CD4-positive, alpha-beta T cell treated with Interleukin-12 subunit alpha and Interleukin-12 subunit beta, for 1 hour (primary cell): ENCODE results near the gene DISC1.
"Not testable (repeated sequence)": the region's sequence is repeated elsewhere in the genome, so short reads cannot be mapped to it uniquely, and the experiment has no call there.

ENCODE experiments used
- DNase-seq: peaks from one replicate; pipeline ENCODE4 v3.0.0-alpha.2; 2020

Gene DISC1

DNA sequence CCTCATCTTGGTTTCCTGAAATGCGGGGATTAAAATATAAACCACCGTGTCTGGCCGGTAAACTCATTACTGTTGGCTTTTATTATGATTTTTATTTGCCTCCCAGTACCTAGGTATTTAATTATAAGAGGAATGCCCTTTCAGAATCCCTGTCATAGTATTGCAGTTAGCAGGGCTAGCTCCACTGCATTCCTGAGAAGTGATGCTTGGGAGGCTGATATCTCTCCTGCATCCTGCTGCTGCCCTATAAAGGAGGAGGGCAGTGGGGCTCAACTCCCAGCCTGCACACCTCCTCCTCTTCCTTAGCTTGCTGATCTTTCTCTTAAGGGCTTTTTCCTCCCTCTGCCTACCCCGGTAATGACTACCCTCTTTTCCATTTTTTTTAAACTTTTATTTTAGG, 19.9 kb upstream of the DISC1 start:
- DNase-seq: no peak

DNA sequence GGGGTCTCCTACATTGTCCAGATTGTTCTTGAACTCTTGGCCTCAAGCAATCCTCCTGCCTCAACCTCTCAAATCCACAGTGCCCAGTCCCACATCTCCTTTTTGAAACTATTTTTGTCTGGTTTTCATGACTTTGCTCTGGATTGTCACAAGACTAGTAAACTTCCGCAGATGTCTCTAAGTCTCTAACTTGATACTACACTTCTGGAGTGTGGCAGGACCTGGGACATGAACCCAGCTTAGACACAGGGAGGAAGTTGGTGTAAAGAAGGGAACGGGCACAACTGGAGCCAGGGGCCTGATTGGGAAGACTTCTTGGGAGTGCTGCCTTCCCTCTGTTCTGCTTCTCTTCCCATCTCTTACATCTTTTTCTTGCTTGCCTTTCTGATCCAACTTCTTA, 16.2 kb upstream of the DISC1 start:
- DNase-seq: no peak

DNA sequence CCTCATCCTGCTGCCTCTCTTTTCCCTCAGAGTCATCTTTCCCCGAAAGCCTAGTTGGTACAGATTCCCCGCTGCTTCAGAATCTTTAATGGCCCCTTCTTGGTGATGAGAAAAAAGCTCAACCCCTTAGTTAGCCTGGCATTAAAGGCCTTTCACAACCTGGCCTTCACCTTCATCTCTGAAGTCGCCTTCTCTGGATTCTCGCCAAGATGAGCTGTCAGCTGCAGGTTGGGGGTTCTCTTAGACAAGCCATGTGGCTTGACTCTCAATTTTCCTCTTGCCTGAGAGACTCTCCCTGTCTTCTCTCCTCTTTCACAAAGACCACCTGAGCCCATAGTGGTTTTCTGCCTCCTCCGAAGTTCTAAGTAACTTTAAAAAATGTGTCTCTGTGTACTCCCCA, 15.5 kb upstream of the DISC1 start:
- no peak for DNase-seq

DNA sequence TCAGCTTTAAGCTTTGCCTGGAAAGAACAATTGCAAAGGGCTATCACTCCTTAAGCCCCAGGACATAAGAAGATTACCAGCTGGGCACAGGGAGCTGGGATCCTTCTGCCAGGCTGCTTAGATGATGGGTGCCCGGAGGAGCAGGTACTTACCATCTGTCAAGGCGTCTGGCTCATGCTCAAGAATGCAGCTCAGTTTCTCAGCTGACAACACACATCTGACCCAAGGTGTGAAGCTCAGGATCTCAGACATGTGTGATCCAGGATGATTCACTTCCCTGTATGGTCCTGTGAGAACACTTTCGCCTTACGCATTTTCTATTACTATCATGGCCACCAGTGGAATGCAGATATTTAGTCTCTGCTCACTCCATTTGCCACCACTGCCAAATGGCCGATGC, 14.7 kb upstream of the DISC1 start:
- no peak for DNase-seq

DNA sequence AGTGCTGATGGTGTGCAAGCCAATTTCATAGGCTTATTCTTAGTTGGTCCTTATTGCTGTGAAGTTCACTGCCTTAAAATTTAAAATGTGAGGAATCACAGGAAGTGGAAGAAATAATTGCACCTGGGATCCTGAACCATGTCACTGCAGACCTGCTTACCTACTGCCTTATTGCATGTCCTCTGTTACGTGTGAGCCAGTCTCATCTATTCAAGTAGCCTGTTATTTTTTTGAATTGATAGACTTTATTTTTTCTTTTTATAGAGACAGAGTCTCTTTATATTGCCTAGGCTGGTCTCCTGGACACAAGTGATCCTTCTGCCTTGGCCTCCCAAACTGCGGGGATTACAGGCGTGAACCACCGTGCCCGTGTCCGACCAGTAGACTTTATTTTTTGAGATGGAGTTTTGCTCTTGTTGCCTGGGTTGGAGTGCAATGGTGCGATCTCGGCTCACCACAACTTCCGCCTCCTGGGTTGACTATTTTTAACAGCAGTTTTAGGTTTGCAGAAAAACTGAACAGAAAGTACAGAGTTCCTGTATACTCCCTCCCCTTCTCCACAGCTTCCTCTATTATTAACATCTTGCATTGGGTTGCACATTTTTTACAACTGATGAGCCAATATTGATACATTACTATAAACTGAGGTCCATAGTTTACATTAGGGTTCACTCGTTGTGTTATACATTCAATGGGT, 14.0 kb upstream of the DISC1 start:
- DNase-seq: peak; percentile 63

DNA sequence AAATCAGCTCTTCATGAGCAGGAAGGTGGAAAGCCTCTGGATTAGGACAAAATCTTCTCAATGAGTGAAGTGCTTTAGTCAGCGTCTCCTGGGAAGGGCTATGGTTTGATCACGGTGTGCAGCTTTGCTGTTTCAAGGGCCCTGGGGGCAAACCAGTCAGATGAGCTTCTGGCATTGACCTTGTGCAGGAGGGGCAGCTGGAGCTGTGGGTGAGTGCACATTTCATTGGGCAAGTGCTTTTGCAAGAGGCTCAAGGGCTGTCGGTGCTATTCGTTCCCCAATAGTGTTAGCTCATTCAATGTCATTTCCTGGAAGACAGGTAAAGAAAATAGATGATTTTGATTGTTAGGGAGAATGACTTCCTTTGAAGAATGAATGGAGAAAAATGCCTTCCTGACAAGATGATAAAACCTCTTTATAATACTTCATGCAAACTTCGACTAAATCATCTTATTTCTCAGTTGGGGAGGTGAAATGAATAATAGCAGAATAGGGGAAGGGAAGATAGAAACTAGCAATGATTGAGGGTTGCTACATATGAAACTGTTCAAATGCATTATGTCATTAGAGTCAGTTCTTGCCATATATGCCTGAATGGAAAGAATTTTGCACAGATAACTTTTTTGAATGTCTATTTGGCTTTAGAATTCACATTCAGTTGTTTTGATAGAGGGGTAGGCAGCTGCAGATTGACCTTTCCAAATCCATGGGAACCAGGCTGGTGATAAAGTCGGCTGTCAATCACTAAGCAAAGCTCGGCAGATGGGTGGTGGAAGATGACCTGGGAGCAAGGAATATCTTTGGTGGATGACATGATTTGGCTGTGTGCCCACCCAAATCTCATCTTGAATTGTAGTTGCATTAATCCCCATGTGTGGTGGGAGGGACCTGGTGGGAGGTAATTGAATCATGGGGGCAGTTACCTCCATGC, 12.9 kb upstream of the DISC1 start:
- DNase-seq: no peak

DNA sequence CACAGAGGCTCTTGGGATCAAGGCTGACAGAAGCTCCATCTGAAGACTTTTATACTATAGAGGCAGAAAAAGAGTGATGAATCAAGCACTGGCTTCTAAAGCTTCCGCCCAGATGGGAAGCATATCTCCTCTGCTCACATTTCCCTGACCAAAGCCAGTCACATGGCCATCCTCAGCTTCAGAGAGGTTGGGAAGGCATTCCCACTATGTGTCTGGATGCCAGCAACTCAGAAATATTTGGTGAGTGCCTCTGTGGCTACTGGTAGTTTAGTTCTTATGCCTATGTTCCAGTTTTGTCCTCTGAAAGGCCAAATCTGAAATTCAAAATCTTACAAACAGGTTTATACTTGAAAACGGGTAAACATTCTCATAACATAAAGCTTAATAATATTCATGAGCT, 9.9 kb upstream of the DISC1 start:
- no peak for DNase-seq

DNA sequence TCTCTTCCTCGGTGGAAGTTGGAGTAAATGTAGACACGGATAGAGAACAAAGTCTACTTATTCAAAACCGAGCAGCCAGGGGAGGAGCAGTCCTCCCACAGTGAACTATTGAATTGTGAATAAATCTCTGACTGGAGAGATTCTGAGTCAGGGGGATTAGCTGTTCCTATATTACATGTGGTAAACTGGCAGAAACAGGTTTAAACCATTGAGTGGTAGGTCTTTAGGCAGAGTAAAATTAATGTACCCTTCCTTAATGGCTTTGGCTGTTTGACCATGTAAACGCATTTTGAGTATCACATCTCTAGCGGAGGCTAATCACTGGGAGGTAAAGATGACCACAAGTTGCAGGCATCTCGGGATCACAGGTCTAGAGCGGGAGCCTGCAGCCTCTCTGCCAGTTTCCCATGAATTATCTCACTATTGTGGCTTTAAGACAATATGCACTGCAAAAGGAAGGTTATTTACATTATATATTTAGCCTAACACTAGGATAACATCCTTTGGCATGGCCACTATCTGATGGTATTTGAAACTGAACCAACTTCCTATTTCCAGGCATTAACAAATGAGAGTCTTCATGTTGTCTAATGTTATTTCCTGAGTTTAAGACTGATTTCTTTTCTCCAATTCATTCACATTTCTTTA, 7.9 kb upstream of the DISC1 start:
- no peak for DNase-seq

DNA sequence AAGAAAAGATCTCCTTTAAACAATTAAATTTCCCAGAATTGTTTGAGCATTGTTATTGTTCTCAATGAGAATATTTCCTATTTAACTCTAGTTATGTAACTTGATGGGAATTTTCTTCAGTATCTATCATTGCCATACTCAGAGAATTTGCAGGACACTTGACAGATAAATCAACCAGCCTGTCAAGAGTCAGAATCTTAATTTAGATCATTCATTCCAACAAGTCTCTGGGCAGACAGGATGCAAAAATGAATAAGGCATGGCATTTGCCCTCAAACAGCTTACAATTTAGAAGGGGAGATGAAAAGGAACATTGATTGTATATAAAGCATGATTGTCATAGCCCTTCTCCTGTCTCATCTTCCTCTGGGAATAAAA, 7.3 kb upstream of the DISC1 start:
- no peak for DNase-seq

DNA sequence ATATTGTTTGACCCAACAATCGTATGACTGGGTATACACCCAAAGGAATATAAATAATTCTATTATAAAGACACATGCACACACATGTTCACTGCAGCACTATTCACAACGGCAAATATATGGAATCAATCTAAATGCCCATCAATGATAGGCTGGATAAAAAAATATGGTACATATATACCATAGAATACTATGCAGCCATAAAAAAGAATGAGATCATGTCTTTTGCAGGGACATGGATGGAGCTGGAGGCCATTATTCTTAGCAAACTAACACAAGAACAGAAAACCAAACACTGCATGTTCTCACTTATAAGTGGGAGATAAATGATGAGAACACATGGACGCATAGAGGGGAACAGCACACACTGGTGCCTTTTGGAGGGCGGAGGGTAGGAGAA, 1.5 kb upstream of the DISC1 start:
- DNase-seq: not testable (repeated sequence)

DNA sequence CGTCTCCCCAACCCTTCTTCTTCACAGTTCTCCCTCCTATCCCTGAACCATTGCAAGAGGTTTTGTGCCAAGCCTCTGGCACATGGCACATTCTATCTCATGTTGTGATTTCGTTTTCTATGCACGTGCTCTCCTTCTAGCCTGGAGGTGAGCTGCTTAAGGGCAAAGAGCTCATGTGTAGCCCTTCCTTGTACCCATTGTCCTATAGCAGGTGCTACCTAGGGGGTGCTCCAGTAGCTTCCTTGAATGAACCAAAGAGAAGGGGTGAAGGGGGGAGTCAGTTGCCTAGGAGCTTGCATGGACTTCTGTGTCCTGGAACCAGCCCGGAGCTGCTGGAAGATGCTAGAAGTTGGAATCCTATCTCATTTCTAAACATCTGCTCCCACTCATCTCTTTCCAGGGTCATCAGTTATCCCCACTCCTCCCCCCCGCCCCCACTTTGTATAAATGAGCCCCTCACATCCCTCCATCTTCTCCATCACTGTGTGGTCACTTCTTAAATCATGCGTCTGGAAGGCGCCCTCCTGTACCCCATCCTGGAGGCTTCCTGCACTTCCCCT, 535 bp upstream of the DISC1 start:
- DNase-seq: no peak

DNA sequence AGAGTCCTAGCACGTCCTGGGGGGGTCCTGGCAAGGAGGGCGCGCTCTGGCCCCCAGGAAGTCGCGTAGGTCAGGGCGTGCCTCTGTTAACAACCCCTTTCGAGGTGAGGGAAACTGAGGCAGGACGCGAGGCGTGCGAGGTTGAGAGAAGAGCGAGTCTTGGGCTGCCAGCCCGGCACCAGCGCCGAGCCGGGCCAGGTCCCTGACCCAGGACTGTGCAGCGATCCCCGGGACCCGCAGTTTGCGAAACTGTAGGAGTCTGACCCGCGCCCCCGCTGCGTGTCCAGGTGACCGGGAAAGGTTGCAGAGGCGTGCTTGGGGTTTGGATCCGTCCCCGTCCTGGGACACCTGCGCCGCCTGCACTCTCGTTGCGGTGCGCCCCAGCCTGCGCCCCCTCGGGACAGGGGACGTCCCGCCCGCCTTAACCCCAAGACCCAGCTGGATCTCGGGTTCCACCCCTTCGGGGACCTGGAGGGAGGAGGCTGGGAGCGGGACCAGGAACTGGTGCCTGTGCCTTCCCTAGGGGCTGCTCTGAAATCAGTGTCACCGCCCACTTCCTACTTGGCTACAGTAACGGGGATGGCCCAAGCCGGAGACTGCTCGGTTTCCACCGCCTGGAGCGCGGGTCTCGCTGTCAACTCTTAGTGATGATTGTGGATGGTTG, 493 bp downstream of the DISC1 start:
- peak; percentile 49 for DNase-seq

DNA sequence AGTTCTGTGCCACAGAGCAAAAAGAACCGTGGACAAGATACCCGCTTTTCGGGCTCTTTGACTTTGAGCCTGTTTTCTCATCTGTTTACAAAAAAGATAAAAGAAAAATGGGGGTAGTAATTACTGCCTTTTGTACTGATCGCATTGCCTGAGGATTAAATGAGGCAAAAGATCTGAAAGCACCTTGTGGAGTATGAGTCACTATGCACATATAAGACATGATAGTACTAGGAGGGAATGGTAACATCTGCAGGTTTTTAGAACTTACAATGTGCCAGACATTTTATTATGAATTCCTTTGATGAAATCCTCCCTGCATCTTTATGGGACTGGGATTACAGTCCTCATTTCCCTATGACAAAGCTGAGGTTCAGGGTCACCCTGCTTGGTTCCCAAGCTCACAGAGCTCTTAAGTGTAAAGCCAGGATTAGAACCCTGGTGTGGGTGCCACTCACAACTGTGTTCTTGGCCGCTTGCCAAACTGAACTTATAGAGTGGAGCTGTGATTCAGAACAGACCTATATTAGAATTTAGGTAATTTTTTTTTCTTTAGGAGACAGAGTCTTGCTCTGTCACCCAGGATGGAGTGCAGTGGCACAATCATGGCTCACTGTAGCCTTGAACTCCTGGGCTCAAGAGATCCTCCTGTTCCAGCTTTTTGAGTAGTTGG, 1.8 kb downstream of the DISC1 start:
- peak; percentile 40 for DNase-seq

DNA sequence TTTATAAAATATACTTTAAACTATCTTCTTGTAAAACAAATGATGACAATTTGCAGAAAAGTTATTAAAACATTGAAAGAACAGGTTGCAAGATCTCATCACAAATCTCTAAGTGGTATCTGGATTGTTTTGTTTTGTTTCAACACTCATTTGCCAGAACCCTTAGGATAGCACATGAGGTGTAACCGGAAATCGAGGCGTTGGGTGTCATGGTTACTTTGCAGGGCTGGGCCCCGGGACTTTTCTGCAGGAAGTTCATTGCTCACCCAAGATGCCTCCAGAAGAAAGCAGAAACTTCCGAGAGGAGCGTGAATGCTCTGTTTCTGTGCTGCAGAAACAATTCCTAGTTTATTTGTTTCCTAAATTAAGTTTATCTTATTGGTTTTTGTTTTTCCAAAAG, 2.5 kb downstream of the DISC1 start:
- DNase-seq: peak; percentile 30

DNA sequence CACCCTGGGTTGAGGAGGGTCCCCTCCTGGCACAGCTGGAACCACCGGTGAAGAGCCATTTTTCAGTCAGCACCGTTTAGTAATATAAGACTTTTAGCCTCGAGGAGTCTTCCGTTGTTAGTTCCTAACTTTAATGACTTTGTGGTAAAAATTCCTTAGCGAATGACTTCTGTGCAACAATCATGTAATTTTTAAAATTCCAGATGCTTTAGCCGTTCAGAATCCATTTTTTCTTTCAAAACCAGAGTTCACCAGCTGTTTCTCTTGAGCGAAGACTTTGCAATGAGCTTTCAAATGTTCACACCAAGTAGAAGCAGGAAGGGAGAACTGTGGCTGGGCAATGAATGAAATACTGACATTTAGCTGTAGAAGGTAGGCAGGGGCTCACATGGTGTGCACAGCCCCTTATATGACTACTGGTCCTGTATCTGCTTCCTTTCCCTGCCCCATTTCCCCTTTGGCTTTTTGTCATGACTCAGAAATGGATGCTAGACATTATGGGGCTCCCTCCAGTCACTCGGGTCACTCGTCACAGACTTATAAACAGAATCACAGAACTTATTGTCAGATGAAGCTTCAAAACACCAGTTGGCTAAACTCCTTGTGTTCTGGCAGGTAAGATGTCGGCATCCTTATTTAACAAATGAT, 4.1 kb downstream of the DISC1 start:
- no peak for DNase-seq

DNA sequence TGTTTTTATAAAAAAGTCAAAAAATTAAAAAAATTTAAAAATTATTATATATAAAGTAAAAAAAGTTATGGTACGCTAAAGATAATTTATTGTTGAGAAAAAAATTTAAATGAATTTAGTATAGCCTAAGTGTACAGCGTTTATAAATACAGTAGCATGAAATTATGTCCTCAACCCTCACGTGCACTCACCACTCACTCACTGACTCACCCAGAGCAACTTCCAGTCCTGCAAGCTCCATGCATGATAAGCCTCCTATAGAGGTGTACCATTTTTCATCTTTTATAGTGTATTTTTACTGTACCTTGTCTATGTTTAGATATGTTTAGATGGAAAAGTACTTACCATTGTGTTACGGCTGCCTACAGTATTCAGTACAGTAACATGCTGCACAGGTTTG, 5.1 kb downstream of the DISC1 start:
- no peak for DNase-seq

DNA sequence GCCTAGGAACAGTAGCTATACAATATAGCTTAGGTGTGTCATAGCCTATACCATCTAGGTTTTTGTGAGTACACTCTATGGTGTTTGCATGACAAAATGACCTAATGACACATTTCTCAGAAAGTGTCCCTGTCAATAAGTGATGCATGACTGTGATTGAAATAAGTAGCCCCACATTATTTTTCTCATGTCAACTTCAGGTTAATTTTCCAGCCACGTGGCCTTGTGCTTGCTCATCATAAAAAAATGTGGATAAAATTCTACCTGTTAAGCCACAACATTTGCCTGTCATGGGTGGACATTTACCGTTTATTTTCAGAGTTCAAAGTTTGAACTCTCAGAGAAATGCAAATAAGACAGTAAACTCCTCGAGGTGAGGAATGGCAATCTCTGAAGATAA, 5.5 kb downstream of the DISC1 start:
- DNase-seq: no peak

DNA sequence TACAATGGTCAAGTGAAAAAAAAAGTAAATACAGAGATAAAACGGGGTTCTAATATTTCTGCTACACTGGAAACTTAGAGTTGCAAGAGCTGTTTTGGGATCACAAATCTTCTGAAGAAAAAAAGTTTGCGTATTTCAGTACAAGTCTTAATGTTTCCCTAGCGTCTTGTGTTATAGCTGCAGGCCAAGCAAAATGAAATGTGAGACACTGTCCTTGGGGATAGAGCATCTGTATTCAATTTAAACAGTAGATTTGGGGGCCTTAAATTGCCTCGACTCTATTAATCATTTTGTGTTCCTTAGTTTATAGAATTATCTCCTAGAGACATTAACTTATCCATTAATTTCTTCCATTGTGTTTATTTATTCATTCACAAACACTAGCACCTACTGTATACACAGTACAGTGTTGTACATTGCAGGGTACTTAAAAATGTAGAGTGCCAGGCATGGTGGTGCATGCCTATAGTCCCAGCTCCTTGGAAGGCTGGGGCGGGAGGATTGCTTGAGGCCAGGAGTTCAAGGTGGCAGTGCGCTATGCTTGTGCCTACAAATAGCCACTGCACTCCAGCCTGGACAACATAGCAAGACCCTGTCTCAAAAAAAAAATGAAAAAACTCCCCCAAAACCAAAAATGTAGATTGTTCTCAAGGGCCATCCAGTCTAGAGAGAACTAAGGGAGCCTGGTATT, 7.9 kb downstream of the DISC1 start:
- DNase-seq: no peak

DNA sequence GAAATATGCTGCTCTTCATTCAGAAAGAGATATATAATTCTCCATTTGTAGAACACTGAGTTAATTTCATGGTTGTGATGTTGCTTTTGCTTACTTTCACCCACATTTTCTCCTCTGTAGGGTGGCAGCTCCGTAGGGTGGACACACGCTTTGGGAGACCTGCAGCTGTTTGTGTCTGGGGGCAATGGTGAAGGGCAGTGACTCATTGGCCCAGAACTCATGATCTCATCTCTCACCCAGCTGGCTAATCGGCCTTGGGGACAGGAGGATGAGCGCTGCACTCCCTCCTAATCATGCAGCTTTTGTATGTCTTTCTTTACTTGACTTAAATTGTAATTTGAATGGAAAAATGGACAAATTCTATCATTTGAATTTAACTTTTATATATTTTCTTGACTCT, 9.6 kb downstream of the DISC1 start:
- no peak for DNase-seq

DNA sequence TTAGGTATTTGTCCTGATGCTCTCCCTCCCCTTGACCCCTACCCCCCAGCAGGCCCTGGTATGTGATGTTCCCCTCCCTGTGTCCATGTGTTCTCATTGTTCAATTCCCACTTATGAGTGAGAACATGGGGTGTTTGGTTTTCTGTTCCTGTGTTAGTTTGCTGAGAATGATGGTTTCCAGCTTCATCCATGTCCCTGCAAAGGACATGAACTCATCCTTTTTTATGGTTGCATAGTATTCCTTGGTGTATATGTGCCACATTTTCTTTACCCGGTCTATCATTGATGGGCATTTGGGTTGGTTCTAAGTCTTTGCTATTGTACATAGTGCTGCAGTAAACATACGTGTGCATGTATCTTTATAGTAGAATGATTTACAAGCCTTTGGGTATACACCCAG, 10.3 kb downstream of the DISC1 start:
- DNase-seq: not testable (repeated sequence)

DNA sequence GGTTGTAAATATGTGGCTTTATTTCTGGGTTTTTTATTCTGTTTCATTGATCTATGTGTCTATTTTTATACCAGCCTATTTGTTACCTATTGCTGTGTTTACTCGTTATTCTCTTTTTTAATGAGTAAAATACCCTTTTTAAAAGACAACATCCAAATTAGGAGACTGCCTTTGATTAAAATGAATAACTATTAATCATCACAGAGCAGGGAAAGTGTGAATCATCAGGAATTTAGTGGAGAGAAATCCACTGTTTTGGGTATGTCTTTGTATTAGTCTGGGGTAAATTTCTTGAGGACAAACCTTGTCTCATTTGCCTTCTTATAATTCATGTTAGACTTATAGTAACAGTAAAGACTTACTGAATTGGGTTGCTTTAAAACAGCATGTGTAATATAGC, 12.1 kb downstream of the DISC1 start:
- DNase-seq: no peak
